Measurements from ENCODE around the gene ENG. TPM values are rescaled to one million over a fixed set of nuclear protein-coding genes. Genes with fewer than 3 reads are reported as not detected.
"Not testable (repeated sequence)": the region's sequence is repeated elsewhere in the genome, so short reads cannot be mapped to it uniquely, and the experiment has no call there.

Gene ENG
- total RNA-seq, 2 experiments from 2014 or later = 18.4 to 21.3 TPM

- Mint-ChIP-seq H3K9me3 (ENCODE audit: low read depth) (no peaks in the 10 kb centered on the region), H3K27me3 (no peaks in the 10 kb centered on the region), H3K27ac (peak overlapping the region; percentile 28), H3K4me3 (no peak overlapping the region), H3K4me1 (peaks cover 7% of the 10 kb centered on the region), H3K36me3 (peaks cover 42% of the 10 kb centered on the region)
- ATAC-seq = no peak
- no peak for DNase-seq
- CTCF ChIA-PET = interaction anchor here (1.6 to 1.8 kb wide), 3 partner anchors 17 to 35 kb away, joined by 4 to 6 read pairs (median 5); no protein-coding TSS in a partner anchor
Measured at GRCh38 chr9:127886401-127886972, 32.0 kb upstream of the ENG start.

GRCh38 chr9:127885508-127886281 lies 31.2 kb upstream of the ENG start:
- H3K36me3 Mint-ChIP-seq = peaks cover 35% of the 10 kb centered on the region
- DNase-seq (no peak), ATAC-seq (no peak)
- H3K4me1 Mint-ChIP-seq = peaks cover 5% of the 10 kb centered on the region
- CTCF ChIA-PET = interaction anchor here (1.7 kb wide), 1 partner anchor 16 kb away, joined by 6 read pairs; no protein-coding TSS in a partner anchor
- no peaks in the 10 kb centered on the region for H3K27me3 Mint-ChIP-seq
- H3K27ac Mint-ChIP-seq = no peak overlapping the region
- H3K4me3 Mint-ChIP-seq = no peak overlapping the region
- no peaks in the 10 kb centered on the region for H3K9me3 Mint-ChIP-seq (ENCODE audit: low read depth)

- no peaks in the 10 kb centered on the region for H3K9me3 Mint-ChIP-seq (ENCODE audit: low read depth)
- no peak for DNase-seq
- H3K27ac Mint-ChIP-seq = peak overlapping the region; percentile 49
- CTCF ChIA-PET = interaction anchor here (1.7 kb wide), 1 partner anchor 15 kb away, joined by 6 read pairs; no protein-coding TSS in a partner anchor
- no peak overlapping the region for H3K4me3 Mint-ChIP-seq
- ATAC-seq = no peak
- peaks cover 5% of the 10 kb centered on the region for H3K4me1 Mint-ChIP-seq
- H3K27me3 Mint-ChIP-seq = no peaks in the 10 kb centered on the region
- H3K36me3 Mint-ChIP-seq = peaks cover 32% of the 10 kb centered on the region
Measured at GRCh38 chr9:127884976-127885490, 30.6 kb upstream of the ENG start.

- no peak overlapping the region for H3K4me3 Mint-ChIP-seq
- no peaks in the 10 kb centered on the region for H3K9me3 Mint-ChIP-seq (ENCODE audit: low read depth)
- DNase-seq (no peak), ATAC-seq (no peak)
- no peaks in the 10 kb centered on the region for H3K27me3 Mint-ChIP-seq
- CTCF ChIA-PET = no interaction called here
- H3K36me3 Mint-ChIP-seq = peaks cover 30% of the 10 kb centered on the region
- peaks cover 5% of the 10 kb centered on the region for H3K4me1 Mint-ChIP-seq
- peak overlapping the region; percentile 49 for H3K27ac Mint-ChIP-seq
Measured at GRCh38 chr9:127884427-127884911, 30.0 kb upstream of the ENG start.

- CTCF ChIA-PET = interaction anchor here (2.2 kb wide), 1 partner anchor 149 kb away, joined by 8 read pairs; the partner anchor contains the start of gene TOR2A
- H3K27ac Mint-ChIP-seq = peak overlapping the region; percentile 20
Measured at GRCh38 chr9:127883959-127884358, 29.5 kb upstream of the ENG start.

GRCh38 chr9:127881715-127882114 lies 27.3 kb upstream of the ENG start:
- CTCF ChIA-PET = interaction anchor here (0.9 to 2.6 kb wide), 5 partner anchors 12 to 62 kb away, joined by 3 to 19 read pairs (median 7); partner anchors contain the start of gene ST6GALNAC6
- not testable (repeated sequence) for H3K4me1 Mint-ChIP-seq

More at GRCh38 chr9:127883959-127884358, 29.5 kb upstream of the ENG start:
- DNase-seq (no peak), ATAC-seq (no peak)
- peaks cover 31% of the 10 kb centered on the region for H3K36me3 Mint-ChIP-seq
- H3K4me1 Mint-ChIP-seq = peaks cover 5% of the 10 kb centered on the region
- no peaks in the 10 kb centered on the region for H3K27me3 Mint-ChIP-seq
- no peak overlapping the region for H3K4me3 Mint-ChIP-seq
- H3K9me3 Mint-ChIP-seq (ENCODE audit: low read depth) = no peaks in the 10 kb centered on the region

GRCh38 chr9:127880143-127880542 lies 25.7 kb upstream of the ENG start:
- no peaks in the 10 kb centered on the region for H3K9me3 Mint-ChIP-seq (ENCODE audit: low read depth)
- no peak overlapping the region for H3K4me3 Mint-ChIP-seq
- H3K27ac Mint-ChIP-seq = no peak overlapping the region
- ATAC-seq (no peak), DNase-seq (no peak)
- H3K36me3 Mint-ChIP-seq = peaks cover 12% of the 10 kb centered on the region
- peaks cover 9% of the 10 kb centered on the region for H3K4me1 Mint-ChIP-seq
- H3K27me3 Mint-ChIP-seq = peaks cover 3% of the 10 kb centered on the region
- CTCF ChIA-PET = interaction anchor here (0.7 to 3.5 kb wide), 2 partner anchors 11 to 24 kb away, joined by 4 to 16 read pairs; no protein-coding TSS in a partner anchor

More at GRCh38 chr9:127881715-127882114, 27.3 kb upstream of the ENG start:
- H3K4me3 Mint-ChIP-seq; H3K27me3 Mint-ChIP-seq; DNase-seq; ATAC-seq; H3K27ac Mint-ChIP-seq; H3K9me3 Mint-ChIP-seq (ENCODE audit: low read depth): not testable (repeated sequence)
- peaks cover 20% of the 10 kb centered on the region for H3K36me3 Mint-ChIP-seq

- DNase-seq (no peak), ATAC-seq (no peak)
- Mint-ChIP-seq H3K27me3 (peaks cover 3% of the 10 kb centered on the region), H3K36me3 (peaks cover 3% of the 10 kb centered on the region), H3K4me3 (no peak overlapping the region), H3K4me1 (peaks cover 4% of the 10 kb centered on the region), H3K9me3 (ENCODE audit: low read depth) (no peaks in the 10 kb centered on the region), H3K27ac (no peak overlapping the region)
- CTCF ChIA-PET = interaction anchor here (0.8 to 3.5 kb wide), 2 partner anchors 9 to 144 kb away, joined by 3 to 16 read pairs; partner anchors contain the start of gene TOR2A
Measured at GRCh38 chr9:127878652-127879390, 24.4 kb upstream of the ENG start.

- CTCF ChIA-PET = interaction anchor here (0.8 to 3.5 kb wide), 2 partner anchors 9 to 144 kb away, joined by 3 to 16 read pairs; partner anchors contain the start of gene TOR2A
- H3K27ac Mint-ChIP-seq = no peak overlapping the region
- no peaks in the 10 kb centered on the region for H3K9me3 Mint-ChIP-seq (ENCODE audit: low read depth)
- peaks cover 3% of the 10 kb centered on the region for H3K27me3 Mint-ChIP-seq
- H3K4me3 Mint-ChIP-seq = no peak overlapping the region
- ATAC-seq (no peak), DNase-seq (no peak)
- H3K4me1 Mint-ChIP-seq = peaks cover 4% of the 10 kb centered on the region
- peaks cover 3% of the 10 kb centered on the region for H3K36me3 Mint-ChIP-seq
Measured at GRCh38 chr9:127878001-127878651, 23.7 kb upstream of the ENG start.

GRCh38 chr9:127877566-127877998 lies 23.1 kb upstream of the ENG start, which contains the start of gene AK1:
Gene AK1, minus strand, starts transcription at chr9:127877675. Its CDS starts 3,058 bp downstream, at chr9:127874617.
- Mint-ChIP-seq H3K27me3 (peaks cover 3% of the 10 kb centered on the region), H3K4me3 (no peak within 1 kb of the TSS), H3K9me3 (ENCODE audit: low read depth) (no peaks in the 10 kb centered on the region), H3K4me1 (peaks cover 4% of the 10 kb centered on the region), H3K27ac (no peak within 1 kb of the TSS), H3K36me3 (peaks cover 3% of the 10 kb centered on the region)
- ATAC-seq (no peak), DNase-seq (no peak)
- CTCF ChIA-PET = interaction anchor here (0.8 to 3.5 kb wide), 3 partner anchors 8 to 143 kb away, joined by 3 to 16 read pairs (median 3); partner anchors contain the start of gene TOR2A

GRCh38 chr9:127876764-127877562 lies 22.5 kb upstream of the ENG start:
- CTCF ChIA-PET = interaction anchor here (1.0 to 1.6 kb wide), 3 partner anchors 41 to 142 kb away, joined by 3 to 5 read pairs (median 3); partner anchors contain the start of gene TOR2A
- no peak for ATAC-seq

More at GRCh38 chr9:127876764-127877562, 22.5 kb upstream of the ENG start:
- Mint-ChIP-seq H3K36me3 (peaks cover 3% of the 10 kb centered on the region), H3K4me3 (no peak overlapping the region), H3K9me3 (ENCODE audit: low read depth) (no peaks in the 10 kb centered on the region), H3K27me3 (peaks cover 3% of the 10 kb centered on the region), H3K27ac (no peak overlapping the region), H3K4me1 (peaks cover 4% of the 10 kb centered on the region)
- no peak for DNase-seq

All from activated CD8-positive, alpha-beta memory T cell treated with anti-CD3 and anti-CD28 coated beads, Interleukin-2, amount 10 ng/mL, durations not matched to agents 7 days and 5 days (primary cell).